Neuronal stem cell (in vitro differentiated cells): ENCODE measurements around the gene ZNRF1.
"Not testable (repeated sequence)": the region's sequence is repeated elsewhere in the genome, so short reads cannot be mapped to it uniquely, and the experiment has no call there.

Experiments used
- DNase-seq: peaks from one replicate; pipeline ENCODE4 v3.0.0-alpha.2; 2013; ENCODE audit warnings: low spot score
- H2AFZ ChIP-seq: one replicate; pipeline ENCODE4 v1.6.1; 2013; ENCODE audit warnings: mild to moderate bottlenecking, low read length, inconsistent platforms
- H2AK5ac ChIP-seq: 2 replicates; pipeline ENCODE4 v1.6.1; 2013; ENCODE audit warnings: low read depth, mild to moderate bottlenecking, inconsistent platforms, low read length, moderate library complexity, mixed read lengths
- H2BK120ac ChIP-seq: 2 replicates; pipeline ENCODE4 v1.6.1; 2013; ENCODE audit warnings: low read depth, mild to moderate bottlenecking, inconsistent platforms, low read length, moderate library complexity, mixed read lengths
- H2BK12ac ChIP-seq: one replicate; pipeline ENCODE4 v1.6.1; 2013; ENCODE audit warnings: low read length, inconsistent platforms
- H2BK15ac ChIP-seq: 2 replicates; pipeline ENCODE4 v1.6.1; 2013; ENCODE audit warnings: mild to moderate bottlenecking, low read length, inconsistent platforms, mixed read lengths
- H2BK5ac ChIP-seq: one replicate; pipeline ENCODE4 v1.6.1; 2013; ENCODE audit warnings: inconsistent platforms, mild to moderate bottlenecking, low read length, moderate library complexity
- H3K14ac ChIP-seq: one replicate; pipeline ENCODE4 v1.6.1; 2013; ENCODE audit warnings: low read length, inconsistent platforms
- H3K18ac ChIP-seq: 2 replicates; pipeline ENCODE4 v1.6.1; 2013; ENCODE audit warnings: low read length, inconsistent platforms
- H3K23ac ChIP-seq: 2 replicates; pipeline ENCODE4 v1.6.1; 2013; ENCODE audit warnings: low read depth, mild to moderate bottlenecking, mixed read lengths, low read length, inconsistent platforms; ENCODE audit not compliant: poor library complexity
- H3K27ac ChIP-seq: replicated peaks from 3 replicates; pipeline ENCODE4 v1.5.1; 2013; ENCODE audit warnings: low read length, inconsistent platforms
- H3K27me3 ChIP-seq, 3 experiments: 2 replicates each; pipeline ENCODE4 v1.6.1; 2013; ENCODE audit warnings: low read length in 3 of 3, mild to moderate bottlenecking in 2 of 3, inconsistent platforms in 1 of 3, low read depth in 1 of 3, mixed read lengths in 1 of 3, moderate library complexity in 1 of 3; ENCODE audit not compliant: control insufficient read depth in 3 of 3, insufficient read depth in 3 of 3
- H3K36me3 ChIP-seq, 2 donors: replicated peaks in 1 of 2; 2 replicates each; pipeline ENCODE4 v1.6.1; 2013; ENCODE audit warnings: low read length in 2 of 2; ENCODE audit not compliant: control insufficient read depth in 2 of 2, insufficient read depth in 2 of 2
- H3K4ac ChIP-seq: 2 replicates; pipeline ENCODE4 v1.6.1; 2013; ENCODE audit warnings: inconsistent platforms, mild to moderate bottlenecking, low read length, moderate library complexity
- H3K4me1 ChIP-seq, 2 donors: 1 replicate in 1 of 2; 2 replicates in 1 of 2; pipeline ENCODE4 v1.6.1; 2013; ENCODE audit warnings: low read length in 2 of 2, low read depth in 1 of 2; ENCODE audit not compliant: control insufficient read depth in 2 of 2, insufficient read depth in 1 of 2
- H3K4me2 ChIP-seq: one replicate; pipeline ENCODE4 v1.6.1; 2013; ENCODE audit warnings: mild to moderate bottlenecking, low read length, inconsistent platforms; ENCODE audit not compliant: insufficient read depth, poor library complexity, severe bottlenecking
- H3K4me3 ChIP-seq, 2 donors: 2 replicates each; pipeline ENCODE4 v1.5.1; 2013; ENCODE audit warnings: low read length in 2 of 2, mild to moderate bottlenecking in 2 of 2, inconsistent platforms in 1 of 2, moderate library complexity in 1 of 2
- H3K79me1 ChIP-seq: one replicate; pipeline ENCODE4 v1.6.1; 2013; ENCODE audit warnings: low read depth, mild to moderate bottlenecking, inconsistent platforms, low read length, moderate library complexity
- H3K9ac ChIP-seq: one replicate; pipeline ENCODE4 v1.6.1; 2013; ENCODE audit warnings: mild to moderate bottlenecking, low read depth, low read length, inconsistent platforms; ENCODE audit not compliant: poor library complexity
- H3K9me3 ChIP-seq, 2 donors: replicated peaks in 1 of 2; 2 replicates each; pipeline versions ENCODE3 to v1.6.1; 2013; ENCODE audit warnings: low read length in 2 of 2, mild to moderate bottlenecking in 2 of 2, inconsistent platforms in 1 of 2, low read depth in 1 of 2, mixed read lengths in 1 of 2, moderate library complexity in 1 of 2; ENCODE audit not compliant: control insufficient read depth in 2 of 2, insufficient read depth in 1 of 2
- H4K8ac ChIP-seq: one replicate; pipeline ENCODE4 v1.6.1; 2013; ENCODE audit warnings: low read depth, mild to moderate bottlenecking, inconsistent platforms, low read length, moderate library complexity
- H4K91ac ChIP-seq: one replicate; pipeline ENCODE4 v1.6.1; 2013; ENCODE audit warnings: low read length, low read depth, mild to moderate bottlenecking, inconsistent platforms; ENCODE audit not compliant: poor library complexity
- WGBS, 2 donors: extraction: QIAGEN DNeasy Blood & Tissue Kit; methylation state at CpG; one replicate each; pipeline ENCODE4 v1.1.7; 2013; ENCODE audit warnings: missing lambda C conversion rate in 2 of 2, mixed read lengths in 1 of 2; ENCODE audit not compliant: insufficient read length in 2 of 2, insufficient replicate concordance in 1 of 2; ENCODE audit errors: extremely low coverage in 2 of 2; 5-methylcytosine and 5-hydroxymethylcytosine counted together

ZNRF1 gene

GRCh38 chr16:75122609-75123008, 123.8 kb downstream of the ZNRF1 start:
- Histone ChIP-seq H3K27me3 (no peaks in the 10 kb centered on the region), H2BK12ac (no peak overlapping the region), H3K79me1 (no peaks in the 10 kb centered on the region), H3K36me3 (no peaks in the 10 kb centered on the region), H3K4me1 (no peaks in the 10 kb centered on the region), H3K4me3 (no peak overlapping the region), H4K91ac (no peak overlapping the region), H3K4me2 (no peak overlapping the region), H2BK15ac (no peak overlapping the region), H3K9ac (no peak overlapping the region), H3K14ac (no peak overlapping the region), H3K27ac (no peak overlapping the region), H3K9me3 (peaks cover 3 to 19% of the 10 kb centered on the region in 2 donors), H3K4ac (no peak overlapping the region), H2AFZ (no peak overlapping the region), H3K18ac (no peak overlapping the region), H2AK5ac (no peak overlapping the region), H2BK120ac (no peak overlapping the region), H3K23ac (no peak overlapping the region), H4K8ac (no peak overlapping the region), H2BK5ac (no peak overlapping the region)
- WGBS, 2 donors = no CpG with 5 or more reads among the region's 1 CpG
- DNase-seq = no peak

DNA sequence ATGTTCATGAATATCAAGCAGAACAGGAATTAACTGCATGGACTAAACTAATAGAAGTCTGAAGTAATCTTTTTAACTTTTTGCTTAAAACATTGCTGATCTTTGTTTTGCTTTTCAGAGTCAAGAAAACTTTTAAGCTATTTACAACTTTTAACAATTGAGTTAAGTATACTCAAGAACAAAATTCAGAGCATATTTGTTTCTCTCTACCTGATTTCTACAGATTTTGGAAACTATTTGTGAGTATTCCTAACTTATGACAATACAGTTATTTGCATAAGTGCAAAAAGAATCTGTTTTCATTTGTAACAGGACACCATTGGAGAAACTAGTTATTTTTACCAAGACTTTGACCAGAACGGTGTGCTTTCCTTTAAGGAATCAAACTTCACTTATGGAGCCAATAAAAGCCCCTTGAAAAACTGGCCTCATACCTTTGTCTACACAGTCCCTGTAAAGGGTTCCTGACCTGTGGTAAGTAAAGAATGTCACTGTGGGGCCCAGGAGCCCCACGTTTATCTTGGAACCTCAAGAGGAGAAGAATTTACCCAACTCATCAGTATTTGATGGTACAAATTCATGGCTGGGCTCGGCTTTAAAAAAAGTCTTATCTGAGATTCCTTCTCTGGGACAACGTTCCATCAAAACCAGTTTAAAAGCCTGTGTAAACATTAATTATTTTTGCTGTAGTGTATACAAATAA, 129.0 kb downstream of the ZNRF1 start:
- Histone ChIP-seq H2BK5ac (no peak overlapping the region), H4K91ac (no peak overlapping the region), H3K23ac (no peak overlapping the region), H3K4me1 (no peaks in the 10 kb centered on the region), H2AFZ (no peak overlapping the region), H2BK15ac (no peak overlapping the region), H3K27ac (no peak overlapping the region), H3K18ac (no peak overlapping the region), H3K36me3 (no peaks in the 10 kb centered on the region), H3K14ac (no peak overlapping the region), H3K9ac (no peak overlapping the region), H3K27me3 (peaks cover 0 to 13% (median 0%) of the 10 kb centered on the region in 3 experiments), H2AK5ac (no peak overlapping the region), H2BK12ac (no peak overlapping the region), H3K4me2 (no peak overlapping the region), H3K9me3 (peaks cover 0 to 21% of the 10 kb centered on the region in 2 donors), H4K8ac (no peak overlapping the region), H3K79me1 (no peaks in the 10 kb centered on the region), H2BK120ac (no peak overlapping the region), H3K4ac (no peak overlapping the region), H3K4me3 (no peak overlapping the region)
- WGBS, 2 donors = no CpG with 5 or more reads among the region's 4 CpGs
- no peak for DNase-seq

GRCh38 chr16:75129421-75130149, 130.8 kb downstream of the ZNRF1 start:
- H2BK15ac ChIP-seq, H3K4me3 ChIP-seq, H3K79me1 ChIP-seq, H2AFZ ChIP-seq, H2BK12ac ChIP-seq, DNase-seq, H3K4me1 ChIP-seq, H2BK5ac ChIP-seq, H3K23ac ChIP-seq, H4K91ac ChIP-seq, H4K8ac ChIP-seq, H3K4me2 ChIP-seq, H3K4ac ChIP-seq, H3K27ac ChIP-seq, H2AK5ac ChIP-seq, H3K14ac ChIP-seq, H3K9ac ChIP-seq, H3K18ac ChIP-seq, H2BK120ac ChIP-seq, H3K36me3 ChIP-seq: not testable (repeated sequence)
- no CpG with 5 or more reads among the region's 5 CpGs for WGBS, 2 donors
- H3K9me3 ChIP-seq = peaks cover 0 to 21% of the 10 kb centered on the region in 2 donors
- H3K27me3 ChIP-seq = peaks cover 0 to 13% (median 0%) of the 10 kb centered on the region in 3 experiments

GRCh38 chr16:75130150-75130771, 131.4 kb downstream of the ZNRF1 start:
- no CpG with 5 or more reads among the region's 9 CpGs for WGBS, 2 donors
- peaks cover 0 to 13% (median 0%) of the 10 kb centered on the region in 3 experiments for H3K27me3 ChIP-seq

More at GRCh38 chr16:75130150-75130771, 131.4 kb downstream of the ZNRF1 start:
- Histone ChIP-seq H4K91ac (no peak overlapping the region), H2BK120ac (no peak overlapping the region), H3K4me1 (no peaks in the 10 kb centered on the region), H3K4me2 (no peak overlapping the region), H4K8ac (no peak overlapping the region), H2AK5ac (no peak overlapping the region), H3K9me3 (peaks cover 0 to 21% of the 10 kb centered on the region in 2 donors), H3K9ac (no peak overlapping the region), H3K23ac (no peak overlapping the region), H3K36me3 (no peaks in the 10 kb centered on the region), H2BK5ac (no peak overlapping the region), H2BK12ac (no peak overlapping the region), H3K18ac (no peak overlapping the region), H3K4me3 (no peak overlapping the region), H3K14ac (no peak overlapping the region), H2BK15ac (no peak overlapping the region), H3K4ac (no peak overlapping the region), H3K79me1 (no peaks in the 10 kb centered on the region), H2AFZ (no peak overlapping the region), H3K27ac (no peak overlapping the region)
- DNase-seq = no peak
